Measurements from ENCODE around the gene C19orf12. TPM values are rescaled to one million over a fixed set of nuclear protein-coding genes. Genes with fewer than 3 reads are reported as not detected.

The C19orf12 gene
- total RNA-seq, 6 donors from 2014 or later = 11.4 to 30.4 (median 21.4) TPM

DNA sequence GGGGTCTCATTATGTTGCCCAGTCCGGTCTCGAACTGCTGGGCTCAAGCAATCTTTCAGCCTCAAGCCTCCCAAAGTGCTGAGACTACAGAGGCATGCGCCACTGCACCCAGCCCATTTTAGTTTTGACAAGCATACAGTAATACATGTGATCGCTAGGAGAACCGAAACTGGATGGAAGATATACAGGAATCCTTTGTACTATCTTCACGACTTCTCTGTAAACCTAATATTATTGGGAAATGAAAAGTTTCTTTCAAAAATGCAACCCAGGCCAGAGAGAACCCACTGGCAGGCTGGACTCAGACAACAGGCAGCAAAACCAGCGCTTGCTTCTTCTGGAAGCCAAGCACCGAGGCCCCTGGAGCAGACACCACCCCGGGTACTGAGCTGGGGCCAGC is 9.4 kb downstream of the C19orf12 start:
- H3K27ac ChIP-seq = no peak overlapping the region
- DNase-seq = no peak
- H3K27me3 ChIP-seq = no peaks in the 10 kb centered on the region
- H3K4me1 ChIP-seq = no peaks in the 10 kb centered on the region
- H3K36me3 ChIP-seq = peaks cover 9 to 61% (median 42%) of the 10 kb centered on the region in 4 donors
- no peak for ATAC-seq (ENCODE audit: low FRiP score in 2 of 2)
- 93 to 95% methylated on average over 9 of the region's 9 CpGs for whole genome bisulfite sequencing, 2 donors
- no peaks in the 10 kb centered on the region for H3K9me3 ChIP-seq
- TF ChIP-seq POLR2AphosphoS5 (IDR thresholded peaks at IDR 0.05) (no peak), POLR2A (IDR thresholded peaks at IDR 0.05) (no peak), EP300 (IDR thresholded peaks at IDR 0.05) (no peak)
- TF ChIP-seq, protein P1, sequence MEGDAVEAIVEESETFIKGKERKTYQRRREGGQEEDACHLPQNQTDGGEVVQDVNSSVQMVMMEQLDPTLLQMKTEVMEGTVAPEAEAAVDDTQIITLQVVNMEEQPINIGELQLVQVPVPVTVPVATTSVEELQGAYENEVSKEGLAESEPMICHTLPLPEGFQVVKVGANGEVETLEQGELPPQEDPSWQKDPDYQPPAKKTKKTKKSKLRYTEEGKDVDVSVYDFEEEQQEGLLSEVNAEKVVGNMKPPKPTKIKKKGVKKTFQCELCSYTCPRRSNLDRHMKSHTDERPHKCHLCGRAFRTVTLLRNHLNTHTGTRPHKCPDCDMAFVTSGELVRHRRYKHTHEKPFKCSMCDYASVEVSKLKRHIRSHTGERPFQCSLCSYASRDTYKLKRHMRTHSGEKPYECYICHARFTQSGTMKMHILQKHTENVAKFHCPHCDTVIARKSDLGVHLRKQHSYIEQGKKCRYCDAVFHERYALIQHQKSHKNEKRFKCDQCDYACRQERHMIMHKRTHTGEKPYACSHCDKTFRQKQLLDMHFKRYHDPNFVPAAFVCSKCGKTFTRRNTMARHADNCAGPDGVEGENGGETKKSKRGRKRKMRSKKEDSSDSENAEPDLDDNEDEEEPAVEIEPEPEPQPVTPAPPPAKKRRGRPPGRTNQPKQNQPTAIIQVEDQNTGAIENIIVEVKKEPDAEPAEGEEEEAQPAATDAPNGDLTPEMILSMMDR (IDR thresholded peaks at IDR 0.05) = no peak
- H3K4me3 ChIP-seq = no peak overlapping the region

DNA sequence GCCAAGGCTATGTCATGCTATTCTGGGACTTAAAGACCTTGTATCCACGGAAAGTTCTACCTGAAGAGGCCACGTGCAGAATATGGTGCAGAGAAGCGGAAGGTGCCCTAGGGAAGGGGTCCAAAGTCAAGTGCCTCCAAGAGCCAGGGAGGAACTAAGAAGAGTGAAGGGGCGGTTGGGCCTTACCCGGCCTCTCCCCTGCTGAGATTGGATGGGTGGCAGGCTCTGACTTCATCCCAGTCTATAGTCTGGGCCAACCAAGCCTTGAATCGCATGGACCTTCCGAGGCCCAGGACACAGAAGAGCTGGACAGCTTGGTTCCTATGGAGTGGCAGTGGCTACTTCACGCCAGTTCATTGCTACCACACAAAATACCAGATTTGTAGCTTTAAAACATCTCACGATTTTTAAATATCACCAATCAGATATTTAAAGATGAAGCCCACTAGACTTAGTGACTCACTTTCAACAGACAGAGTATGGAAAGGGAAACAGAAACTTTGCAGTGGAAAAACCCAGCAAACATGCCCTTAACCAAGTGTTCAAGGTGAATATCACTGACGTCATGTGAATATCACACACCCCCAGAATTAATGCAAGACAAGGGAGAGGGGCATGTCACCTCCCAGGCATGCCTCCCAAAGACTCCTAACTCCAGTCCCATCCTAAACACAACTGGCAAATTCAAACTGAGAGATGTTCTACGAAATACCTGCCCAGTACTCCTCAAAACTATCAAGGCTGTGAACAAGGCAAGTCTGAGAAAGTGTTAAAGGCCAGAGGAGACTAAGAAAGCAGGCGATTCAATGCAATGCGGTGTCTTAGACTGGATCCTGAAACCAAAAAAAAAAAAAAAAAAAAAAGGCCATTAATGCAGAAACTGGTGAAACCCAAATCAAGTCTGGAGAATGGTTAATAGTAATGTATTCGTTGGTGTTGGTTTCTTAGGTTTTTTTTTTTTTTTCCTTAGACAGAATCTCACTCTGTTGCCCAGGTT is 10.2 kb downstream of the C19orf12 start:
- no peak for DNase-seq
- Histone ChIP-seq H3K27me3 (no peaks in the 10 kb centered on the region), H3K9me3 (no peaks in the 10 kb centered on the region), H3K27ac (no peak overlapping the region), H3K4me3 (no peak overlapping the region), H3K36me3 (peaks cover 9 to 61% (median 42%) of the 10 kb centered on the region in 4 donors), H3K4me1 (no peaks in the 10 kb centered on the region)
- WGBS, 2 donors = 90 to 92% methylated on average over 14 of the region's 14 CpGs
- no peak for ATAC-seq (ENCODE audit: low FRiP score in 2 of 2)
- TF ChIP-seq POLR2AphosphoS5 (IDR thresholded peaks at IDR 0.05) (no peak), POLR2A (IDR thresholded peaks at IDR 0.05) (no peak), EP300 (IDR thresholded peaks at IDR 0.05) (no peak)
- TF ChIP-seq, protein P1 (IDR thresholded peaks at IDR 0.05) = no peak

DNA sequence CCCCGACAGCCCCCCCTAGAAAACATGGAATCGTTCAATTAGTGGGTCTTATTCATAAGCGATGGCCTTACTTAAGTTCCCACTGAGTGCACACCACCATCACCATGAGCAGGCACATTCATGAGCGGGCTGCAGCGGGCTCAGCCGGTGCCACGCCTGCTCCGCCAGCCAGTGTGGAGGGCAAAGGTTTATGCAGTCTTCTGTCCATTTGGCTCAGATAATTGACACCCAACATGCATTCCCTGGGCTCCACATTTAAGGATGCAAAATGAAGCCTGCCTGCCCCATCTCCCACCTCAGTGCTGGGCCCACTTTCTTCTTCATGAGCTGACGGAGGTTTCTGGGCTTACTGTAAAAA is 12.1 kb downstream of the C19orf12 start:
- no peaks in the 10 kb centered on the region for H3K4me1 ChIP-seq
- no peaks in the 10 kb centered on the region for H3K9me3 ChIP-seq
- peaks cover 9 to 56% (median 39%) of the 10 kb centered on the region in 4 donors for H3K36me3 ChIP-seq
- 97% methylated on average over 6 to 9 of the region's 9 CpGs for WGBS, 2 donors
- no peak for DNase-seq
- ATAC-seq (ENCODE audit: low FRiP score in 2 of 2) = no peak
- H3K4me3 ChIP-seq = no peak overlapping the region
- no peaks in the 10 kb centered on the region for H3K27me3 ChIP-seq
- H3K27ac ChIP-seq = no peak overlapping the region
- TF ChIP-seq EP300 (IDR thresholded peaks at IDR 0.05) = no peak
- TF ChIP-seq POLR2A (IDR thresholded peaks at IDR 0.05) = no peak
- no peak for TF ChIP-seq POLR2AphosphoS5 (IDR thresholded peaks at IDR 0.05)
- TF ChIP-seq, protein P1 (IDR thresholded peaks at IDR 0.05) = no peak

DNA sequence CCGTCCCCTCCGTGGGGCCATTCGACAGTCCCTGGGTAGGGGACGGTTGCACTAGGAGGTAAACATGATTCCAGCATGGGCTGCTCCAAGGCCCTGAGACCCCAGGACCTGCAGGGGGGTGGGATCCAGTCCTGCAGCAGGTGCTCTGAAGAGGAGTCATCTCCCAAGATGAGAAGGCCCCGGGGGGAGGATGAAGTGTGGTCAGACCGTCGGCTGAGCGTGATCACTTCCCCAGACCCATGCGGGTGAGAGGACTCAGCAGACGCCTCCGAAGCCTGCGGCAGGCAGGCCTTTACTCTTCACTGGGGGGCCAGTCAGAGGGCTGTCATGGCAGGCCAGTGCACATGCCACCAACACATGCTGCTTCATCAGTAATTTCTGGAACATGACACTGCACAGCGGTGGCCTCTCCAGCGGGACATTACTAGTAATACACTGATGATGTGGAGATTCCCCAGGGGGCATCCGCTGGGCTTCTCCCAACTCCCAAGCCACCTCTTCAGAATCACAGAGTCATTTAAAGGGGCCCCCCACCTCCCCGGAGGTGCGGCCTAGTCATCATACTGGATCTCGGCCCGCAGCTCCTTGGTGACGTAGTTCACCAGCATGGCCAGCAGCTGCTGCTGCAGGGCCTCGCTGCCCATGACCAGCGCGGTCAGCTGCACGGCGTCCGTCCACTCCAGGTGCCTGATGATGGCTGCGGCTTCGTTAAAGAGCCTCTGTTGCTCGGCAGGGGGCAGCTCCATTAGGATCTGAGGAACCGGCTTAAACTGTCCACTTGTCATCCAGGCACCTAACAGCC is 12.7 kb downstream of the C19orf12 start:
- H3K4me3 ChIP-seq = no peak overlapping the region
- H3K9me3 ChIP-seq = no peaks in the 10 kb centered on the region
- no peak for DNase-seq
- ATAC-seq (ENCODE audit: low FRiP score in 2 of 2) = no peak
- WGBS, 2 donors = 93 to 95% methylated on average over 19 to 28 of the region's 30 CpGs
- no peaks in the 10 kb centered on the region for H3K27me3 ChIP-seq
- peaks cover 9 to 50% (median 35%) of the 10 kb centered on the region in 4 donors for H3K36me3 ChIP-seq
- TF ChIP-seq POLR2A (IDR thresholded peaks at IDR 0.05) (no peak), EP300 (IDR thresholded peaks at IDR 0.05) (no peak), POLR2AphosphoS5 (IDR thresholded peaks at IDR 0.05) (no peak)
- TF ChIP-seq, protein P1 (IDR thresholded peaks at IDR 0.05) = no peak
- H3K27ac ChIP-seq = no peak overlapping the region
- no peaks in the 10 kb centered on the region for H3K4me1 ChIP-seq

Data from upper lobe of left lung (tissue), 6 donors.